ENCODE results near the gene GALNT2.

The GALNT2 gene

DNA sequence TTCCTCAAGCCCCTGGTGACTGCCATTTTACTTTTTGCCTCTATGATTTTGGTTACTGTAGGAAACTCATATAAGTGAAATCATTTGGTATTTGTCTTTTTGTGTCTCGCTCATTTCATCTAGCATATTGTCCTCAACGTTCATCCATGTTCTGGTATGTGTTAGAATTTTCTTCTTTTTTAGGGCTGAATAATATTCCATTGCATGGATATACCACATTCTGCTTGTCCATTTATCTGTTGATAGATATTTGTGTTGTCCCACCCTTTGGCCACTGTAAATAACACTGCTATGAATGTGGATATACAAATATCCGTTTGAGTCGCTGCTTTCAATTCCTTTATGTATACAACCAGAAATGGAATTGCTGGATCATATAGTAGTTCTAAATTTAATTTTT is 4.5 kb upstream of the GALNT2 start:
- DNase-seq (ENCODE audit: insufficient read length, low spot score) = no peak
- FAIRE-seq = no peak
- TF ChIP-seq POU2F2 (IDR thresholded peaks at IDR 0.05; ENCODE audit: low read depth, low read length) (no peak), POLR2A (IDR thresholded peaks at IDR 0.05; ENCODE audit: low read depth, low read length) (no peak), SPI1 (IDR thresholded peaks at IDR 0.05; ENCODE audit: low read depth, low read length) (no peak), POLR2AphosphoS5 (IDR thresholded peaks at IDR 0.05; ENCODE audit: low read depth, low read length) (no peak), PAX5 (IDR thresholded peaks at IDR 0.05; ENCODE audit: insufficient read depth, low read length, severe bottlenecking) (no peak)

- DNase-seq (ENCODE audit: insufficient read length, low spot score) (no peak), FAIRE-seq (no peak)
- TF ChIP-seq SPI1 (IDR thresholded peaks at IDR 0.05; ENCODE audit: low read depth, low read length) (no peak), POU2F2 (IDR thresholded peaks at IDR 0.05; ENCODE audit: low read depth, low read length) (no peak), POLR2A (IDR thresholded peaks at IDR 0.05; ENCODE audit: low read depth, low read length) (no peak), PAX5 (IDR thresholded peaks at IDR 0.05; ENCODE audit: insufficient read depth, low read length, severe bottlenecking) (no peak), POLR2AphosphoS5 (IDR thresholded peaks at IDR 0.05; ENCODE audit: low read depth, low read length) (no peak), TAF1 (IDR thresholded peaks at IDR 0.05; ENCODE audit: low read depth, low read length) (no peak)
Observed at GRCh38 chr1:230064283-230064682, 2.8 kb upstream of the GALNT2 start.

DNA sequence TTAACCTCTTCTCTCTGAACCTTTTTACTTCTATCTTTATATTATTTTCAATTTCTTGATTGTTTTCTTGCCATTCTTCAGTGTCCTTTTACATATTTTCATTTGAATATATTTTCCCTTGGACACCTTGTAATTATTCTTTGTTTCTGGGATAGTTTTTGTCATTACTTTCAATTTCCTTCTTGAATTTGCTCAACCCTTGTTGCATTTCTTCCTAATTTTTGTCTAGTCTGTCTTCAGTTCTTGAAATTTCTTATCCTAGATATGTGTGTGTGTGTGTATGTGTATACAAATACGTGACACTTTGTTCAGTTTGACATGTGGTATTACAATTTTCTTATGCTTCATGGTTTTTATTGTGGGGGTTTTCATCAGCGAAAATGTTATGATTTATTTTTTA is 1.9 kb upstream of the GALNT2 start:
- FAIRE-seq = no peak
- no peak for TF ChIP-seq SPI1 (IDR thresholded peaks at IDR 0.05; ENCODE audit: low read depth, low read length)
- no peak for TF ChIP-seq POLR2AphosphoS5 (IDR thresholded peaks at IDR 0.05; ENCODE audit: low read depth, low read length)
- TF ChIP-seq POLR2A (IDR thresholded peaks at IDR 0.05; ENCODE audit: low read depth, low read length) = no peak
- no peak for TF ChIP-seq POU2F2 (IDR thresholded peaks at IDR 0.05; ENCODE audit: low read depth, low read length)
- no peak for TF ChIP-seq PAX5 (IDR thresholded peaks at IDR 0.05; ENCODE audit: insufficient read depth, low read length, severe bottlenecking)
- no peak for TF ChIP-seq TAF1 (IDR thresholded peaks at IDR 0.05; ENCODE audit: low read depth, low read length)

DNA sequence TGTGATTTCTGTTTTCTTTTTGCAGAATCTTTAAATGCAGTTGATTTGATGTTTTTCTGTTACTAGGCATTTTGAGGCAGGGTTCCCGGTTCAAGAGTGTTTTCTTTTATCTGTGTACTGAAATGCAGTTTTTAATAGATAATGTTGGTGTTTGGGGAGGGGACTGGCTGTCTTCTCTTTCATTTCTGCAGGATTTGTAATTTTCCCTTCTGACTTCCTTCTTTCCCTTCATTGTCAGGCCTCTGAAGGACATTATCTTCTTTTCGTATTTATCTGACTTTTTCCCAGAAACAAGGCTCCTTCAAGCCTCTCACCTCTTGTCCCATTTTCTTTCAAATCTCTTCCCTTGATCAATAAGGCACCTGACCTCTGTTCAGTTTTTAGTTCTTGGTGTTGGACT is 1.5 kb upstream of the GALNT2 start:
- FAIRE-seq (no peak), DNase-seq (ENCODE audit: insufficient read length, low spot score) (no peak)
- TF ChIP-seq PAX5 (IDR thresholded peaks at IDR 0.05; ENCODE audit: insufficient read depth, low read length, severe bottlenecking) = no peak
- no peak for TF ChIP-seq TAF1 (IDR thresholded peaks at IDR 0.05; ENCODE audit: low read depth, low read length)
- TF ChIP-seq POU2F2 (IDR thresholded peaks at IDR 0.05; ENCODE audit: low read depth, low read length) = no peak

More for the DNA sequence above, 1.9 kb upstream of the GALNT2 start:
- DNase-seq (ENCODE audit: insufficient read length, low spot score) = no peak

GRCh38 chr1:230066031-230066430 is 1.0 kb upstream of the GALNT2 start:
- DNase-seq (ENCODE audit: insufficient read length, low spot score) = no peak
- peak; percentile 54 for FAIRE-seq
- TF ChIP-seq PAX5 (IDR thresholded peaks at IDR 0.05; ENCODE audit: insufficient read depth, low read length, severe bottlenecking) (no peak), TAF1 (IDR thresholded peaks at IDR 0.05; ENCODE audit: low read depth, low read length) (no peak)

DNA sequence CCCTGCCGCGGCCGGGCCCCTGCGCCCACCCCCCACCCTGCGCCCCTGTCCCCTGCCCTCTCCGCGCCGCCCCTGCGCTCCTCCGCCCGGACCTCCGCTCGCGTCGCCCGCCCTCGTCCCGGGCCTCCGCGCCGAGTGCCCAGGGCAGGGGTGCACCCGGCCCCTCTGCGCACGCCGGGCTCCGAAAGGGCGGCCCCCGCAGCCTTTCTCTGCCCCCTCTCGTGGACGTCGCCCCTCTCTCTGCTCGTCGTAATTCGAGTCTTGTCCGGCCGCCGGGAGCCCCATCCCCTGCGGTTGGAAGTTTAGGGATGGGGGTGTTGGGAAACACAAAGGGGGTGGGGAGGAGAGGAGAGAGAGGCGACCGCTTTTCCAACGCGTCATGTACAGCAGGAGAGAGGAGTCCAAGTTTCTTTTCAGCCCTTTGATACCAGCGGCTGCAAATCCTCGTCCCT is 407 bp downstream of the GALNT2 start:
- peak; percentile 30 for DNase-seq (ENCODE audit: insufficient read length, low spot score)

DNA sequence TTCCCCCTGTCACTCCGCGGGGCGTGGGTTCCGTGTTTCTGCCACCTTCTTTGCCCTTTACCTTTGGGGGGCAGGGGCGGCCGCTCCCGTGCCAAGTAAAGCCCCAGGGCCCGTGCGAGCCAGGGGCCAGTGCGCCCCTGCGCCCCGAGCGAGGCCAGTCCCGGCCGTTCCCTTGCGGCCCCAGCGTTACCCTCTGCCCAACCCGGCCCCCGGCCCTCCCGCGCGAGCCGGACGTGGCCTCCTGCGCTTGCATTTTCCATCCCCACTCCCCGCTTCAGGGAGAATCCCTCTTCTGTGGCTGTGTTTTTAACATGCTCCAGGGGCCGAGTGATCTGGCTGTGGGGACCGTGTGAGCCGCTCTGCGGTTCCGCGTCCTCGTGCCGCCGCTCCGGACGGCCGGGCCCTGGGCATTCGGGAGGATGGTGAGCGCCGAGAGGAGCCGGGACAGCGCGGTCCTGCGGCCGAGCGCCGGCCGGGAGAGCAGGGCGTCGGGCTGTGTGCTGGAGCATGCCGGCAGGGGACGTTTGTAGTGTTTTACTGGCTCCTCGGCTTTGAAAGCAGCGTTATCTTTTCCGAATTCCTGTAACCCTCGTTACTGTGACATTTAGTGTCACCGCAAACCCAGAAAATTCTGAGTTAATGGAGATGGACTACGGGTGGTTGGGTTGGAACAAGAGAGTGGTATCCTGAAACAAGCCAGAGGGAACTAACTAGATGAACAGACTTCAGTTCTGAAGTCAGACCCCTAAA is 1.0 kb downstream of the GALNT2 start:
- TF ChIP-seq PAX5 (IDR thresholded peaks at IDR 0.05; ENCODE audit: insufficient read depth, low read length, severe bottlenecking) (no peak), POLR2AphosphoS5 (IDR thresholded peaks at IDR 0.05; ENCODE audit: low read depth, low read length) (no peak), POLR2A (IDR thresholded peaks at IDR 0.05; ENCODE audit: low read depth, low read length) (no peak), TAF1 (IDR thresholded peaks at IDR 0.05; ENCODE audit: low read depth, low read length) (no peak), POU2F2 (IDR thresholded peaks at IDR 0.05; ENCODE audit: low read depth, low read length) (no peak), SPI1 (IDR thresholded peaks at IDR 0.05; ENCODE audit: low read depth, low read length) (no peak)
- DNase-seq (ENCODE audit: insufficient read length, low spot score) (peak; percentile 31), FAIRE-seq (no peak)

More for the DNA sequence above, 407 bp downstream of the GALNT2 start:
- no peak for TF ChIP-seq POLR2AphosphoS5 (IDR thresholded peaks at IDR 0.05; ENCODE audit: low read depth, low read length)
- no peak for TF ChIP-seq POU2F2 (IDR thresholded peaks at IDR 0.05; ENCODE audit: low read depth, low read length)
- TF ChIP-seq SPI1 (IDR thresholded peaks at IDR 0.05; ENCODE audit: low read depth, low read length) = no peak
- no peak for TF ChIP-seq POLR2A (IDR thresholded peaks at IDR 0.05; ENCODE audit: low read depth, low read length)
- TF ChIP-seq TAF1 (IDR thresholded peaks at IDR 0.05; ENCODE audit: low read depth, low read length) = no peak
- TF ChIP-seq PAX5 (IDR thresholded peaks at IDR 0.05; ENCODE audit: insufficient read depth, low read length, severe bottlenecking) = no peak
- no peak for FAIRE-seq

DNA sequence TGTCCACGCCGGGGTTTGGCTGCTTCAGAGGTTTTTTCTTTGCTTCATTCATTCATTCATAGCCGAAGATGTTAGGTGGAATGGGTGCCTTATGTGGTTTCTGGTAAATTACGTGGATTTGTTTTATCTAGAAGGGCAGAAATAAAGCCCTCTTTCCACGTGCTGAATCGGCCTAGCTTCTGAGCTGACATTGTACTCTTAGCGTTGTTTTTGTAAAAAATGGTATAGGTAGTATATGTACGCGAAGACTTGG is 1.5 kb downstream of the GALNT2 start:
- FAIRE-seq = peak; percentile 76
- TF ChIP-seq SPI1 (IDR thresholded peaks at IDR 0.05; ENCODE audit: low read depth, low read length) = no peak
- TF ChIP-seq TAF1 (IDR thresholded peaks at IDR 0.05; ENCODE audit: low read depth, low read length) = no peak
- no peak for TF ChIP-seq POLR2A (IDR thresholded peaks at IDR 0.05; ENCODE audit: low read depth, low read length)
- TF ChIP-seq POLR2AphosphoS5 (IDR thresholded peaks at IDR 0.05; ENCODE audit: low read depth, low read length) = no peak
- TF ChIP-seq PAX5 (IDR thresholded peaks at IDR 0.05; ENCODE audit: insufficient read depth, low read length, severe bottlenecking) = no peak
- TF ChIP-seq POU2F2 (IDR thresholded peaks at IDR 0.05; ENCODE audit: low read depth, low read length) = no peak
- no peak for DNase-seq (ENCODE audit: insufficient read length, low spot score)

GRCh38 chr1:230068952-230069684 is 2.1 kb downstream of the GALNT2 start:
- DNase-seq (ENCODE audit: insufficient read length, low spot score) = no peak
- peak; percentile 33 for FAIRE-seq
- no peak for TF ChIP-seq POLR2A (IDR thresholded peaks at IDR 0.05; ENCODE audit: low read depth, low read length)
- TF ChIP-seq POU2F2 (IDR thresholded peaks at IDR 0.05; ENCODE audit: low read depth, low read length) = no peak
- no peak for TF ChIP-seq PAX5 (IDR thresholded peaks at IDR 0.05; ENCODE audit: insufficient read depth, low read length, severe bottlenecking)

GRCh38 chr1:230069796-230070195 is 2.8 kb downstream of the GALNT2 start:
- DNase-seq (ENCODE audit: insufficient read length, low spot score) (no peak), FAIRE-seq (no peak)
- no peak for TF ChIP-seq POLR2AphosphoS5 (IDR thresholded peaks at IDR 0.05; ENCODE audit: low read depth, low read length)
- no peak for TF ChIP-seq POU2F2 (IDR thresholded peaks at IDR 0.05; ENCODE audit: low read depth, low read length)
- TF ChIP-seq SPI1 (IDR thresholded peaks at IDR 0.05; ENCODE audit: low read depth, low read length) = no peak
- TF ChIP-seq TAF1 (IDR thresholded peaks at IDR 0.05; ENCODE audit: low read depth, low read length) = no peak
- TF ChIP-seq POLR2A (IDR thresholded peaks at IDR 0.05; ENCODE audit: low read depth, low read length) = no peak
- TF ChIP-seq PAX5 (IDR thresholded peaks at IDR 0.05; ENCODE audit: insufficient read depth, low read length, severe bottlenecking) = no peak
